Measurements from ENCODE around the gene TEDC1. TPM values are rescaled to one million over a fixed set of nuclear protein-coding genes. Genes with fewer than 3 reads are reported as not detected.

TEDC1 gene
- total RNA-seq, 3 donors from 2014 or later (not counting 1 experiment from before 2014, with no cell fraction given) = 70.0 to 233 (median 112) TPM

- H3K27me3 Mint-ChIP-seq (ENCODE audit: low read depth in 2 of 2) = peaks cover 14 to 17% of the 10 kb centered on the region in 2 donors
- H3K4me1 ChIP-seq (ENCODE audit: control insufficient read depth, insufficient read depth, low read length) = no peaks in the 10 kb centered on the region
- no peak overlapping the region for H3K4me3 ChIP-seq (ENCODE audit: low read length)
- no peak for ATAC-seq
- no peaks in the 10 kb centered on the region for H3K9me3 ChIP-seq (ENCODE audit: control insufficient read depth, insufficient read depth, low read length)
- H3K4me1 Mint-ChIP-seq = no peaks in the 10 kb centered on the region
- intact Hi-C loops (cut with micrococcal nuclease) = no loop called here
- 96% methylated on average over 38 of the region's 38 CpGs for WGBS (ENCODE audit: insufficient coverage)
- H3K27me3 ChIP-seq (ENCODE audit: control insufficient read depth, insufficient read depth, low read length) = no peaks in the 10 kb centered on the region
- no peak overlapping the region for H3K4me3 Mint-ChIP-seq
- peaks cover 0 to 3% of the 10 kb centered on the region in 2 donors for H3K9me3 Mint-ChIP-seq
- DNase-seq = no peak
- H3K27ac Mint-ChIP-seq = no peak overlapping the region
- no peak for TF ChIP-seq CTCF (IDR thresholded peaks at IDR 0.05)
- H3K36me3 ChIP-seq (ENCODE audit: control insufficient read depth, insufficient read depth, low read length) = no peaks in the 10 kb centered on the region
- no peak overlapping the region for H3K27ac ChIP-seq (ENCODE audit: low read length)
- no peaks in the 10 kb centered on the region for H3K36me3 Mint-ChIP-seq
Observed at GRCh38 chr14:105547741-105548169, 56.7 kb downstream of the TEDC1 start.

Other genes with a start within 250 kb of the TEDC1 start
- gene BTBD6, start 242.7 kb upstream of the TEDC1 start, total RNA-seq = 10 to 100 TPM; 30.9 to 48.7 (median 44.2) TPM
- gene BRF1, start 190.2 kb upstream of the TEDC1 start, total RNA-seq = 10 to 100 TPM; 82.4 to 92.7 (median 87.4) TPM
- gene PACS2, start 176.5 kb upstream of the TEDC1 start, total RNA-seq = 10 to 100 TPM; 58.4 to 76.5 (median 69.2) TPM
- gene TEX22, start 92.7 kb upstream of the TEDC1 start, total RNA-seq = 1 to 10 TPM in 2 of 3 donors, under 1 TPM in 1; 0.23 to 1.9 (median 1.8) TPM
- 100 to 1,000 TPM; 104 to 125 (median 112) TPM for gene MTA1, start 71.4 kb upstream of the TEDC1 start, total RNA-seq
- gene CRIP2, start 16.4 kb upstream of the TEDC1 start, total RNA-seq = 1 to 10 TPM; 1.7 to 4.6 (median 2.0) TPM
- gene CRIP1, start 4.4 kb upstream of the TEDC1 start, total RNA-seq = 100 to 1,000 TPM; 276 to 334 (median 290) TPM
- under 1 TPM in 2 of 3 donors, not detected in 1; 0.54 to 0.80 TPM for gene TMEM121, start 35.3 kb downstream of the TEDC1 start, total RNA-seq

Data from natural killer cell (primary cell).